Measurements from ENCODE around the gene R3HDM4. TPM values are rescaled to one million over a fixed set of nuclear protein-coding genes. Genes with fewer than 3 reads are reported as not detected.

The R3HDM4 gene
- total RNA-seq, 1 donor from 2014 or later = 48.8 TPM

- peak overlapping the region; percentile 62 for H3K27ac Mint-ChIP-seq
- peaks cover 5% of the 10 kb centered on the region for H3K27me3 Mint-ChIP-seq
- peaks cover 6% of the 10 kb centered on the region for H3K4me1 Mint-ChIP-seq (ENCODE audit: unreplicated experiment)
- H3K9me3 Mint-ChIP-seq = no peaks in the 10 kb centered on the region
- TF ChIP-seq CTCF (conservative IDR thresholded peaks at IDR 0.05) = no peak
- no peak for DNase-seq (ENCODE audit: extremely low spot score, unreplicated experiment)
- H3K36me3 Mint-ChIP-seq = peaks cover 4% of the 10 kb centered on the region
- peak overlapping the region; percentile 75 for H3K4me3 Mint-ChIP-seq
These were observed 22.2 kb downstream of the R3HDM4 start for GRCh38 chr19:890831-891230.

- no peak overlapping the region for H3K27ac Mint-ChIP-seq
- peaks cover 5% of the 10 kb centered on the region for H3K27me3 Mint-ChIP-seq
- H3K36me3 Mint-ChIP-seq = peaks cover 4% of the 10 kb centered on the region
- peaks cover 6% of the 10 kb centered on the region for H3K4me1 Mint-ChIP-seq (ENCODE audit: unreplicated experiment)
- no peak for DNase-seq (ENCODE audit: extremely low spot score, unreplicated experiment)
- H3K9me3 Mint-ChIP-seq = no peaks in the 10 kb centered on the region
- no peak for TF ChIP-seq CTCF (conservative IDR thresholded peaks at IDR 0.05)
- H3K4me3 Mint-ChIP-seq = peak overlapping the region; percentile 45
These were observed 23.2 kb downstream of the R3HDM4 start for GRCh38 chr19:889662-890295.

- Mint-ChIP-seq H3K27me3 (peaks cover 5% of the 10 kb centered on the region), H3K36me3 (peaks cover 4% of the 10 kb centered on the region), H3K9me3 (no peaks in the 10 kb centered on the region), H3K4me3 (no peak overlapping the region), H3K4me1 (ENCODE audit: unreplicated experiment) (peaks cover 6% of the 10 kb centered on the region), H3K27ac (no peak overlapping the region)
- no peak for TF ChIP-seq CTCF (conservative IDR thresholded peaks at IDR 0.05)
- no peak for DNase-seq (ENCODE audit: extremely low spot score, unreplicated experiment)
These were observed 24.2 kb downstream of the R3HDM4 start for GRCh38 chr19:888581-889385.

GRCh38 chr19:887599-887998 lies 25.4 kb downstream of the R3HDM4 start:
- H3K27ac Mint-ChIP-seq = no peak overlapping the region
- no peaks in the 10 kb centered on the region for H3K9me3 Mint-ChIP-seq
- H3K4me3 Mint-ChIP-seq = no peak overlapping the region
- H3K27me3 Mint-ChIP-seq = no peaks in the 10 kb centered on the region
- no peak for DNase-seq (ENCODE audit: extremely low spot score, unreplicated experiment)
- no peaks in the 10 kb centered on the region for H3K4me1 Mint-ChIP-seq (ENCODE audit: unreplicated experiment)
- no peak for TF ChIP-seq CTCF (conservative IDR thresholded peaks at IDR 0.05)
- H3K36me3 Mint-ChIP-seq = no peaks in the 10 kb centered on the region

- H3K9me3 Mint-ChIP-seq = no peaks in the 10 kb centered on the region
- H3K27ac Mint-ChIP-seq = no peak overlapping the region
- TF ChIP-seq CTCF (conservative IDR thresholded peaks at IDR 0.05) = no peak
- H3K27me3 Mint-ChIP-seq = no peaks in the 10 kb centered on the region
- no peaks in the 10 kb centered on the region for H3K4me1 Mint-ChIP-seq (ENCODE audit: unreplicated experiment)
- H3K36me3 Mint-ChIP-seq = no peaks in the 10 kb centered on the region
- H3K4me3 Mint-ChIP-seq = no peak overlapping the region
- no peak for DNase-seq (ENCODE audit: extremely low spot score, unreplicated experiment)
These were observed 25.9 kb downstream of the R3HDM4 start for GRCh38 chr19:887072-887471.
